Liver (tissue), 9 donors: ENCODE results near the gene EPC2. TPM values are rescaled to one million over a fixed set of nuclear protein-coding genes. Genes with fewer than 3 reads are reported as not detected.

Source experiments
- DNase-seq: peaks from one replicate; pipeline ENCODE4 v3.0.0-alpha.2; 2017; ENCODE audit warnings: low spot score
- H3K27ac ChIP-seq, 2 donors: one replicate each; pipeline ENCODE4 v1.7.0; 2013; ENCODE audit warnings: inconsistent platforms in 2 of 2, low read length in 2 of 2, control low read depth in 1 of 2, low read depth in 1 of 2, mild to moderate bottlenecking in 1 of 2
- H3K27me3 ChIP-seq, 4 donors: one replicate each; pipeline versions ENCODE4 v1.6.1 to v1.7.0; 2013; ENCODE audit warnings: low read length in 3 of 4, inconsistent platforms in 1 of 4, mild to moderate bottlenecking in 1 of 4, moderate library complexity in 1 of 4; ENCODE audit not compliant: control insufficient read depth in 4 of 4, insufficient read depth in 4 of 4
- H3K36me3 ChIP-seq, 4 donors: one replicate each; pipeline versions ENCODE4 v1.6.1 to v1.7.0; 2013; ENCODE audit warnings: low read length in 3 of 4, mild to moderate bottlenecking in 3 of 4, low read depth in 1 of 4, moderate library complexity in 1 of 4; ENCODE audit not compliant: control insufficient read depth in 4 of 4, insufficient read depth in 3 of 4
- H3K4me1 ChIP-seq, 4 donors: one replicate each; pipeline versions ENCODE4 v1.6.1 to v1.7.0; 2013; ENCODE audit warnings: low read length in 3 of 4, mild to moderate bottlenecking in 3 of 4, moderate library complexity in 1 of 4; ENCODE audit not compliant: control insufficient read depth in 4 of 4, insufficient read depth in 4 of 4
- H3K4me3 ChIP-seq, 3 donors: one replicate each; pipeline versions ENCODE4 v1.6.1 to v1.7.0; 2013; ENCODE audit warnings: low read length in 3 of 3, control low read depth in 1 of 3, low read depth in 1 of 3, mild to moderate bottlenecking in 1 of 3
- H3K9ac ChIP-seq, 2 donors: one replicate each; pipeline ENCODE4 v1.7.0; 2013; ENCODE audit warnings: low read length in 2 of 2, mild to moderate bottlenecking in 2 of 2, moderate library complexity in 2 of 2, control low read depth in 1 of 2, low read depth in 1 of 2
- H3K9me3 ChIP-seq, 4 donors: one replicate each; pipeline versions ENCODE4 v1.6.1 to v1.7.0; 2013; ENCODE audit warnings: low read length in 3 of 4; ENCODE audit not compliant: control insufficient read depth in 4 of 4
- ATF3 ChIP-seq: IDR thresholded peaks from 2 replicates; pipeline ENCODE4 v1.6.1; 2016; ENCODE audit warnings: antibody characterized with exemption
- CTCF ChIP-seq: fragments of 150-350 bp; IDR thresholded peaks from 2 replicates; pipeline ENCODE4 v1.5.1; 2017; ENCODE audit warnings: improper control_type of control experiment, low read depth, low read length; ENCODE audit not compliant: missing input control
- EGR1 ChIP-seq, 2 donors: IDR thresholded peaks; 2 replicates each; pipeline ENCODE4 v1.6.1; 2016 to 2018; ENCODE audit warnings: antibody characterized with exemption in 2 of 2, low read depth in 2 of 2
- FOXA1 ChIP-seq: IDR thresholded peaks from 2 replicates; pipeline ENCODE4 v1.6.1; 2016; ENCODE audit warnings: antibody characterized with exemption
- FOXA2 ChIP-seq: IDR thresholded peaks from 2 replicates; pipeline ENCODE4 v1.6.1; 2016; ENCODE audit warnings: antibody characterized with exemption
- GABPA ChIP-seq, 2 donors: IDR thresholded peaks in 1 of 2; conservative IDR thresholded peaks in 1 of 2; 2 replicates each; pipeline ENCODE4 v1.6.1; 2016; ENCODE audit warnings: antibody characterized with exemption in 2 of 2, mild to moderate bottlenecking in 1 of 2, moderate library complexity in 1 of 2
- JUND ChIP-seq, 2 donors: IDR thresholded peaks; 2 replicates each; pipeline ENCODE4 v1.6.1; 2016; ENCODE audit warnings: antibody characterized with exemption in 2 of 2
- MAX ChIP-seq: IDR thresholded peaks from 2 replicates; pipeline ENCODE4 v1.6.1; 2016; ENCODE audit warnings: antibody characterized with exemption
- NR2F2 ChIP-seq: IDR thresholded peaks from 2 replicates; pipeline ENCODE4 v1.6.1; 2016; ENCODE audit warnings: antibody characterized with exemption
- RAD21 ChIP-seq, 2 donors: IDR thresholded peaks; 2 replicates each; pipeline ENCODE4 v1.6.1; 2016; ENCODE audit warnings: antibody characterized with exemption in 2 of 2, mild to moderate bottlenecking in 2 of 2
- REST ChIP-seq: IDR thresholded peaks from 2 replicates; pipeline ENCODE4 v1.6.1; 2016; ENCODE audit warnings: antibody characterized with exemption, mild to moderate bottlenecking
- RXRA ChIP-seq, 2 donors: IDR thresholded peaks; 2 replicates each; pipeline ENCODE4 v1.6.1; 2017 to 2018; ENCODE audit warnings: antibody characterized with exemption in 2 of 2, mild to moderate bottlenecking in 1 of 2
- SP1 ChIP-seq: IDR thresholded peaks from 2 replicates; pipeline ENCODE4 v1.6.1; 2018; ENCODE audit warnings: antibody characterized with exemption, mild to moderate bottlenecking
- TAF1 ChIP-seq: conservative IDR thresholded peaks from 2 replicates; pipeline ENCODE4 v1.6.1; 2016; ENCODE audit warnings: antibody characterized with exemption, mild to moderate bottlenecking
- YY1 ChIP-seq: IDR thresholded peaks from 2 replicates; pipeline ENCODE4 v1.6.1; 2016; ENCODE audit warnings: antibody characterized with exemption, mild to moderate bottlenecking
- ZBTB33 ChIP-seq: IDR thresholded peaks from 2 replicates; pipeline ENCODE4 v1.6.1; 2016; ENCODE audit warnings: antibody characterized with exemption
- WGBS: extraction: QIAGEN DNeasy Blood & Tissue Kit; methylation state at CpG from one replicate; pipeline ENCODE4 v1.1.7; 2013; 5-methylcytosine and 5-hydroxymethylcytosine counted together
- polyA plus RNA-seq, 2 donors: library from polyadenylated mRNA; stranded (reverse) in 1 of 2; unstranded in 1 of 2; fragments of 200-250 nt in 1 of 2; fragments of >200 nt in 1 of 2; fragmentation: Nextera tagmentation in 1 of 2; extraction: Ambion mirVana in 1 of 2; gene quantifications; one replicate each; pipeline versions ENCODE4 v1.2.1 to v1.2.3, GENCODE V29; 2013 to 2015
- total RNA-seq, 2 donors: library from RNA; depleted of rRNA; stranded (reverse); fragments of >200 nt; gene quantifications; one replicate each; pipeline ENCODE4 v1.2.3, GENCODE V29; 2014
- donor health status: healthy.
- donor health status: healthy.
- donor health status: healthy.
- donor health status: healthy.
- donor health status: healthy.

EPC2 gene
- total and polyA plus RNA-seq, 4 donors: 2.8 to 17.7 (median 9.6) TPM

GRCh38 chr2:148796735-148797512, 152.4 kb downstream of the EPC2 start (continued):
- TF ChIP-seq MAX (no peak), FOXA2 (no peak), YY1 (no peak), EGR1 (IDR thresholded peaks at IDR 0.05; ENCODE audit: low read depth in 2 of 2) (no peak), ATF3 (no peak), RAD21 (IDR thresholded peaks at IDR 0.05) (no peak), GABPA (IDR thresholded peaks at IDR 0.05 in 1 of 2, conservative IDR thresholded peaks at IDR 0.05 in 1 of 2) (no peak)

- H3K9ac ChIP-seq: no peak overlapping the region
- H3K27ac ChIP-seq: no peak overlapping the region
- 37% methylated on average over 2 of the region's 2 CpGs for WGBS
- H3K27me3 ChIP-seq: no peaks in the 10 kb centered on the region
- no peak for DNase-seq
- peaks cover 0 to 3% (median under 1%) of the 10 kb centered on the region in 4 donors for H3K9me3 ChIP-seq
- no peaks in the 10 kb centered on the region for H3K4me1 ChIP-seq
- no peaks in the 10 kb centered on the region for H3K36me3 ChIP-seq
- TF ChIP-seq SP1 (no peak), CTCF (no peak), RXRA (IDR thresholded peaks at IDR 0.05) (no peak), REST (no peak), FOXA2 (no peak), EGR1 (IDR thresholded peaks at IDR 0.05; ENCODE audit: low read depth in 2 of 2) (no peak), ATF3 (no peak), NR2F2 (no peak), JUND (IDR thresholded peaks at IDR 0.05) (no peak), ZBTB33 (no peak), TAF1 (no peak), GABPA (IDR thresholded peaks at IDR 0.05 in 1 of 2, conservative IDR thresholded peaks at IDR 0.05 in 1 of 2) (no peak), FOXA1 (no peak), MAX (no peak), YY1 (no peak)
- H3K4me3 ChIP-seq: no peak overlapping the region
Observed at GRCh38 chr2:148802448-148803220, 158.1 kb downstream of the EPC2 start.
